PFSK-1 (cell line): ENCODE data around the gene GARIN6. TPM values are rescaled to one million over a fixed set of nuclear protein-coding genes. Genes with fewer than 3 reads are reported as not detected.

Experiments used
- FOXP2 ChIP-seq: optimal IDR thresholded peaks from 2 replicates; pipeline ENCODE3; 2011; ENCODE audit warnings: borderline replicate concordance, control low read depth, inconsistent platforms; ENCODE audit not compliant: insufficient read depth; ENCODE audit errors: extremely low read length, extremely low read depth
- POLR2AphosphoS5 ChIP-seq: IDR thresholded peaks from 2 replicates; pipeline ENCODE4 v1.6.1; 2012; ENCODE audit warnings: low read depth, mild to moderate bottlenecking, control low read depth, low read length, moderate library complexity
- SIN3A ChIP-seq: IDR thresholded peaks from 2 replicates; pipeline ENCODE4 v1.6.1; 2012; ENCODE audit warnings: mild to moderate bottlenecking, low read length, moderate library complexity, borderline replicate concordance; ENCODE audit not compliant: insufficient read depth
- TAF1 ChIP-seq: IDR thresholded peaks from 2 replicates; pipeline ENCODE4 v1.6.1; 2012; ENCODE audit warnings: low read length, control low read depth, borderline replicate concordance; ENCODE audit not compliant: insufficient read depth
- polyA plus RNA-seq: library from polyadenylated mRNA; unstranded; fragments of >200 nt; gene quantifications from one replicate; pipeline ENCODE4 v1.2.1, GENCODE V29; 2012; ENCODE audit warnings: low read depth, missing spikeins; ENCODE audit not compliant: insufficient read length
- TF ChIP-seq, protein P1 (sequence below), 2 experiments: IDR thresholded peaks; 2 replicates each; pipeline versions ENCODE4 v1.6.1 to v1.8.0; 2011 to 2012; ENCODE audit warnings: low read depth in 2 of 2, low read length in 2 of 2, control low read depth in 1 of 2, inconsistent platforms in 1 of 2, mild to moderate bottlenecking in 1 of 2, moderate library complexity in 1 of 2; ENCODE audit not compliant: insufficient read depth in 1 of 2

The GARIN6 gene
- not detected for polyA plus RNA-seq

- TF ChIP-seq POLR2AphosphoS5 (no peak), FOXP2 (no peak), TAF1 (no peak), SIN3A (no peak)
Measured at GRCh38 chr12:99647453-99647852, at the start of gene GARIN6. TSS of gene GARIN6 (plus strand) at chr12:99647753. CDS start at chr12:99648175, 422 bp downstream.

DNA sequence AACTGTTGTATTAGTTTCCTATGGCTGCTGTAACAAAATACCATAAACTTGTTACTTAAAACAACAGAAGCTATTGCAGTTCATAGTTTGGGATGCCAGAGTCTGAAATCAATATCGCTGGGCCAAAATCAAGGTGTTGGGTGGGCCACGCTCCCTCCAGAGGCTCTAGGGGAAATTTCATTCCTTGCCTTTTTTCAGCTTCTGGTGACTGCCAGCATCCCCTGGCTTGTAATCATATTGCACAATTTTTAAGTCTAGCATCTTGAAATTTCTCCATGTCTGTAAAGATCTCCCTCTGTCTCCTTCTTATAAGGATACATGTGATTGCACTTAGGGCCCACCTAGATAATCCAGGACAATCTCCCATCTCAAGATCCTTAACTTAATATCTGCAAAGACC lies 48.8 kb upstream of the GARIN6 start:
- no peak for TF ChIP-seq FOXP2
- no peak for TF ChIP-seq SIN3A
- no peak for TF ChIP-seq POLR2AphosphoS5
- TF ChIP-seq TAF1 = no peak
- TF ChIP-seq, protein P1, sequence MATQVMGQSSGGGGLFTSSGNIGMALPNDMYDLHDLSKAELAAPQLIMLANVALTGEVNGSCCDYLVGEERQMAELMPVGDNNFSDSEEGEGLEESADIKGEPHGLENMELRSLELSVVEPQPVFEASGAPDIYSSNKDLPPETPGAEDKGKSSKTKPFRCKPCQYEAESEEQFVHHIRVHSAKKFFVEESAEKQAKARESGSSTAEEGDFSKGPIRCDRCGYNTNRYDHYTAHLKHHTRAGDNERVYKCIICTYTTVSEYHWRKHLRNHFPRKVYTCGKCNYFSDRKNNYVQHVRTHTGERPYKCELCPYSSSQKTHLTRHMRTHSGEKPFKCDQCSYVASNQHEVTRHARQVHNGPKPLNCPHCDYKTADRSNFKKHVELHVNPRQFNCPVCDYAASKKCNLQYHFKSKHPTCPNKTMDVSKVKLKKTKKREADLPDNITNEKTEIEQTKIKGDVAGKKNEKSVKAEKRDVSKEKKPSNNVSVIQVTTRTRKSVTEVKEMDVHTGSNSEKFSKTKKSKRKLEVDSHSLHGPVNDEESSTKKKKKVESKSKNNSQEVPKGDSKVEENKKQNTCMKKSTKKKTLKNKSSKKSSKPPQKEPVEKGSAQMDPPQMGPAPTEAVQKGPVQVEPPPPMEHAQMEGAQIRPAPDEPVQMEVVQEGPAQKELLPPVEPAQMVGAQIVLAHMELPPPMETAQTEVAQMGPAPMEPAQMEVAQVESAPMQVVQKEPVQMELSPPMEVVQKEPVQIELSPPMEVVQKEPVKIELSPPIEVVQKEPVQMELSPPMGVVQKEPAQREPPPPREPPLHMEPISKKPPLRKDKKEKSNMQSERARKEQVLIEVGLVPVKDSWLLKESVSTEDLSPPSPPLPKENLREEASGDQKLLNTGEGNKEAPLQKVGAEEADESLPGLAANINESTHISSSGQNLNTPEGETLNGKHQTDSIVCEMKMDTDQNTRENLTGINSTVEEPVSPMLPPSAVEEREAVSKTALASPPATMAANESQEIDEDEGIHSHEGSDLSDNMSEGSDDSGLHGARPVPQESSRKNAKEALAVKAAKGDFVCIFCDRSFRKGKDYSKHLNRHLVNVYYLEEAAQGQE (IDR thresholded peaks at IDR 0.05; ENCODE audit: insufficient read depth in 1 of 2, low read depth in 2 of 2, low read length in 2 of 2) = no peak

DNA sequence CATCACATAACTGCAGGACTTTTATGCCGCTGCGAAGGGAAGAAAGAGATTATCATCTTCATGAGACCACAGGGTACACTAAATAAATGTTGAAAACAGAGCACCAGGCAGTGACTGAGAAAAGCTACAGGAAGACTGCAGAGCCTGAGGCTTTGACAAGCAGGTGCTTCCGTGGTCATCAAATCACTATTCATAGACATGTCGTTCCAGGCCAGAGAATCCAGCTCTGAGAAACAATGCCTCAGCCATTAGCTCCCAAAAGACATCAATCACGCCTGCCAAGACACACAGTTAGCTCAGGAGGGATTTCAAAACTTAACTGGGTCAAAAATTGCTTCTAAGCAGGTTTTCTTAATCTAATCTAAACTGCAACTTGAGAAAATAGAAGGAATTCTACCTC lies 47.2 kb upstream of the GARIN6 start:
- TF ChIP-seq TAF1 = no peak
- TF ChIP-seq, protein P1 (IDR thresholded peaks at IDR 0.05; ENCODE audit: insufficient read depth in 1 of 2, low read depth in 2 of 2, low read length in 2 of 2) = no peak
- TF ChIP-seq SIN3A = no peak
- no peak for TF ChIP-seq FOXP2
- TF ChIP-seq POLR2AphosphoS5 = no peak

GRCh38 chr12:99609455-99610181 lies 37.9 kb upstream of the GARIN6 start:
- TF ChIP-seq POLR2AphosphoS5 (no peak), FOXP2 (no peak), TAF1 (no peak), SIN3A (no peak)
- TF ChIP-seq, protein P1 (IDR thresholded peaks at IDR 0.05; ENCODE audit: insufficient read depth in 1 of 2, low read depth in 2 of 2, low read length in 2 of 2) = no peak

GRCh38 chr12:99611117-99611516 lies 36.4 kb upstream of the GARIN6 start:
- TF ChIP-seq SIN3A = no peak
- TF ChIP-seq, protein P1 (IDR thresholded peaks at IDR 0.05; ENCODE audit: insufficient read depth in 1 of 2, low read depth in 2 of 2, low read length in 2 of 2) = no peak
- TF ChIP-seq POLR2AphosphoS5 = no peak
- no peak for TF ChIP-seq TAF1
- TF ChIP-seq FOXP2 = no peak
